ENCODE measurements around the gene ADPRM. TPM values are rescaled to one million over a fixed set of nuclear protein-coding genes. Genes with fewer than 3 reads are reported as not detected.

ADPRM gene
- polyA plus RNA-seq, 1 experiment: 15.1 TPM

DNA sequence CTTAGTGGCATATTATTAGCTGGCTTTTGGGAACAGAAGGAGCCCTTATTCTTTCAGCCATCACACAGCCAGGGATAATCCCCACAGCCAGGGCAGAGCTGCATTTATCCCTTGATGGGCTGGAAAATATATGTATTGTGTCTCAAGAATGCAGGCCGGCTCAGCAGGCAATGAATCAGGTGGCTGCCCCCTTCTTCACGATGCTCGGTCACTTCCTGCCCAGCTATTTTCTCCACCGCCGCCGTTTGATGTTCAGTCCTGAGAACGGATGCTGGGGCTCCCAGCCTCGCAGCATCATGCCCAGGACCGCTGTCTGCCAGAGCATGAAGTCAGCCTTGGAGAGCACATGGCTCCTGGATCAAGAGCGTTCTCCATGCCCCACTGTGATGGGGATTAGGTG lies 36.0 kb upstream of the ADPRM start:
- TF ChIP-seq CTCF (IDR thresholded peaks at IDR 0.05; ENCODE audit: low read depth, low read length): no peak
- Histone ChIP-seq H3K4me3 (ENCODE audit: low read depth, low read length) (no peak overlapping the region), H3K9me3 (ENCODE audit: control insufficient read depth, insufficient read depth, low read length) (no peaks in the 10 kb centered on the region), H3K27me3 (ENCODE audit: control insufficient read depth, insufficient read depth, low read length) (no peaks in the 10 kb centered on the region), H3K27ac (ENCODE audit: low read depth, low read length) (no peak overlapping the region)
- POLR2A ChIA-PET: no interaction called here
- CTCF ChIA-PET: interaction anchor here (1.0 to 1.3 kb wide), 4 partner anchors 15 to 76 kb away, joined by 3 to 5 read pairs (median 4); no protein-coding TSS in a partner anchor
- DNase-seq (ENCODE audit: low read depth, low spot score): no peak

DNA sequence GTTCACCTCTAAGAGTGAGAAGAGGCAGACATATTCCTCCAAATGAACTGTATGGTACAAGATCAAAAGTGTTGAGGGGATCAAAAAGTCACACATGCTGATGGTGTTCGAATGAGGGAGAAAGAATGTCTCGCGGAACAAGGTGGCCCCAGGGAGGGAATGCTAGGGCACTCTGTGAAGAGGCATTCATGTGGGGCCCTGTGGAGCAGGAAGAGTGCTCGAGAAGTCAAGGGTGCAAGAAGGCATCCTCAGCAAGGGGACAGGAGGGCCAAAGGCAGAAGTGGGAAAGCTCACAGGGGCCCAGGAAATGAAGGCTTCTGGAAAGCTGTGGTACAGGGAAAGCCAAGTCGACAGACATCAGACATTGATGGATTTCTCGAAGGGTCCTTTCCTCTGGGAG lies 34.2 kb upstream of the ADPRM start:
- ChIA-PET POLR2A (no interaction called here), CTCF (interaction anchor here (3.7 kb wide), 1 partner anchor 17 kb away, joined by 28 read pairs; no protein-coding TSS in a partner anchor)
- H3K27ac ChIP-seq (ENCODE audit: low read depth, low read length): no peak overlapping the region
- DNase-seq (ENCODE audit: low read depth, low spot score): no peak
- H3K9me3 ChIP-seq (ENCODE audit: control insufficient read depth, insufficient read depth, low read length): no peaks in the 10 kb centered on the region
- TF ChIP-seq CTCF (IDR thresholded peaks at IDR 0.05; ENCODE audit: low read depth, low read length): no peak
- no peaks in the 10 kb centered on the region for H3K27me3 ChIP-seq (ENCODE audit: control insufficient read depth, insufficient read depth, low read length)
- no peak overlapping the region for H3K4me3 ChIP-seq (ENCODE audit: low read depth, low read length)

GRCh38 chr17:10664571-10664970 lies 32.8 kb upstream of the ADPRM start:
- no peak overlapping the region for H3K27ac ChIP-seq (ENCODE audit: low read depth, low read length)
- H3K9me3 ChIP-seq (ENCODE audit: control insufficient read depth, insufficient read depth, low read length): no peaks in the 10 kb centered on the region
- no peak for TF ChIP-seq CTCF (IDR thresholded peaks at IDR 0.05; ENCODE audit: low read depth, low read length)
- DNase-seq (ENCODE audit: low read depth, low spot score): no peak
- no peak overlapping the region for H3K4me3 ChIP-seq (ENCODE audit: low read depth, low read length)
- CTCF ChIA-PET: interaction anchor here (1.1 to 3.7 kb wide), 4 partner anchors 18 to 72 kb away, joined by 4 to 28 read pairs (median 9); no protein-coding TSS in a partner anchor
- POLR2A ChIA-PET: no interaction called here
- H3K27me3 ChIP-seq (ENCODE audit: control insufficient read depth, insufficient read depth, low read length): no peaks in the 10 kb centered on the region

DNA sequence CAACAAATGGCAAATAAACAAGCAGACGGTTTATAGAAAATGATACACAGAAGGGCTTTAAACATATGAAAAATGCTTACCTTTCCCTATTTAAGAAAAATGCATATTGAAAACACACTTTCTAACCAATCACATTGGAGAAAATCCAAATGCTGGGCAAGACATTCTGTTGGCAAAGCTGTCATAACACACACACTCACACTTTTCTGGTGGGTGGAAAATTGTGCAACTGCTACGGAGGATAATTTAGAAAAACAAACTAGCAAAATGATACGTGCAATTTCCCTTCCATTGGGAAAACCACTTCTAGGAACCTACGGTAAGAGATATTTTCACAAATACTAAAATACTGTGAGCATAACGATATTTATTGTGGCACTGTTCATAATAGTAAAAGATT lies 30.5 kb upstream of the ADPRM start:
- ChIA-PET POLR2A (no interaction called here), CTCF (interaction anchor here (0.6 to 3.7 kb wide), 2 partner anchors 21 to 64 kb away, joined by 4 to 28 read pairs; no protein-coding TSS in a partner anchor)
- Histone ChIP-seq H3K27me3 (ENCODE audit: control insufficient read depth, insufficient read depth, low read length) (no peaks in the 10 kb centered on the region), H3K27ac (ENCODE audit: low read depth, low read length) (no peak overlapping the region), H3K9me3 (ENCODE audit: control insufficient read depth, insufficient read depth, low read length) (no peaks in the 10 kb centered on the region), H3K4me3 (ENCODE audit: low read depth, low read length) (no peak overlapping the region)
- TF ChIP-seq CTCF (IDR thresholded peaks at IDR 0.05; ENCODE audit: low read depth, low read length): no peak
- no peak for DNase-seq (ENCODE audit: low read depth, low spot score)

GRCh38 chr17:10668775-10669174 lies 28.6 kb upstream of the ADPRM start:
- Histone ChIP-seq H3K27ac (ENCODE audit: low read depth, low read length) (peak overlapping the region; percentile 47), H3K27me3 (ENCODE audit: control insufficient read depth, insufficient read depth, low read length) (no peaks in the 10 kb centered on the region), H3K9me3 (ENCODE audit: control insufficient read depth, insufficient read depth, low read length) (no peaks in the 10 kb centered on the region), H3K4me3 (ENCODE audit: low read depth, low read length) (no peak overlapping the region)
- CTCF ChIA-PET: interaction anchor here (3.2 to 4.2 kb wide), 2 partner anchors 22 to 51 kb away, joined by 10 to 22 read pairs; no protein-coding TSS in a partner anchor
- DNase-seq (ENCODE audit: low read depth, low spot score): peak; percentile 58
- POLR2A ChIA-PET: no interaction called here
- TF ChIP-seq CTCF (IDR thresholded peaks at IDR 0.05; ENCODE audit: low read depth, low read length): no peak
